Cardiac ventricle fibroblast (primary cell): ENCODE results near the gene GRM6. TPM values are rescaled to one million over a fixed set of nuclear protein-coding genes. Genes with fewer than 3 reads are reported as not detected.

Experiments used
- total RNA-seq: library from RNA; depleted of rRNA; stranded (reverse); fragments of >200 nt; gene quantifications from 2 replicates; pipeline ENCODE4 v1.2.3, GENCODE V29; 2015

Gene GRM6
- not detected in 2 replicates for total RNA-seq

GRCh38 chr5:178994580-178995340 lies at the start of gene GRM6:
GRM6 (minus strand) TSS chr5:178995320; CDS start chr5:178994944, 376 bp downstream.

GRCh38 chr5:179023528-179024189 lies 28.5 kb upstream of the GRM6 start, which contains the start of gene ZNF879:
ZNF879 (plus strand) TSS chr5:179023804; CDS start chr5:179025005, 1,201 bp downstream.

GRCh38 chr5:178940569-178941360 lies 54.4 kb downstream of the GRM6 start, which contains the start of gene ZNF454:
ZNF454 (plus strand) TSS chr5:178941198; CDS start chr5:178942792, 1,594 bp downstream.

Other genes with a start within 250 kb of the GRM6 start
- gene ZNF354B, start 135.4 kb downstream of the GRM6 start, total RNA-seq = 5.9 and 6.7 TPM in 2 replicates
- gene ZFP2, start 99.4 kb downstream of the GRM6 start, total RNA-seq = 1.3 and 2.8 TPM in 2 replicates
- gene ZNF454, start 54.1 kb downstream of the GRM6 start, total RNA-seq = 2.0 and 4.4 TPM in 2 replicates
- gene ZNF879, start 28.5 kb upstream of the GRM6 start, total RNA-seq = 1.2 and 1.4 TPM in 2 replicates
- gene ZNF354C, start 65.1 kb upstream of the GRM6 start, total RNA-seq = 3.3 and 4.3 TPM in 2 replicates